ENCODE data around the gene ARHGAP31.

The ARHGAP31 gene

DNA sequence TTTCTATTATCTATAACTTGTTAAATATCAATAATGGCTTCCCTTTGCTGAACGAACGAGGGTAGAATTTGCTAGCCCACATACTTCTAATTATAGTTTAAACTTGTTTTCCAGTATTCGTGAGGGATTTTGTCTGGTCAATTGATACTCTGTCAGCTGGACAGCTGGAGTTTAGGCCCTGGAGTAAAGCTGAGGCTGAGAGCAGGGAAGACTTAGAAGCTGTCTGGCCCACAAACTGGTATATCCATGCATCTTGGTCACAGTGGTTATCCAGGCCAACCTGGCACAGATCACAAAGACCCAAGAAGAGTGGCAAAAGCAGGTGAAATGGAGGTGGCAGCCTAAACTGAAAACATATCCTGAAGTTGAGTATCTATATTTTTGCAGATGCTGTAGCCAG is 19.3 kb downstream of the ARHGAP31 start:
- Histone ChIP-seq H3K4me2 (ENCODE audit: low read length) (no peak overlapping the region), H3K36me3 (replicated peaks; ENCODE audit: low read depth, low read length) (peaks cover 36% of the 10 kb centered on the region), H3K4me1 (ENCODE audit: low read length) (no peaks in the 10 kb centered on the region), H2AFZ (ENCODE audit: low read depth, low read length) (no peak overlapping the region), H4K20me1 (ENCODE audit: insufficient read depth, low read length) (peaks cover 38% of the 10 kb centered on the region), H3K9me3 (ENCODE audit: insufficient read depth, low read length) (no peaks in the 10 kb centered on the region), H3K9ac (ENCODE audit: low read length) (no peak overlapping the region), H3K4me3 (ENCODE audit: low read length) (no peak overlapping the region), H3K27ac (ENCODE audit: low read length) (no peak overlapping the region), H3K79me2 (ENCODE audit: low read length) (peaks cover 40% of the 10 kb centered on the region), H3K27me3 (ENCODE audit: low read depth, low read length) (no peaks in the 10 kb centered on the region)
- TF ChIP-seq EZH2phosphoT487 (IDR thresholded peaks at IDR 0.05; ENCODE audit: low read depth), result no peak
- no peak for TF ChIP-seq CTCF (IDR thresholded peaks at IDR 0.05; ENCODE audit: low read depth, low read length)

GRCh38 chr3:119314821-119315220 is 20.6 kb downstream of the ARHGAP31 start:
- H3K4me3 ChIP-seq (ENCODE audit: low read length), result no peak overlapping the region
- peaks cover 43% of the 10 kb centered on the region for H3K79me2 ChIP-seq (ENCODE audit: low read length)
- peaks cover 32% of the 10 kb centered on the region for H4K20me1 ChIP-seq (ENCODE audit: insufficient read depth, low read length)
- H2AFZ ChIP-seq (ENCODE audit: low read depth, low read length), result no peak overlapping the region
- no peaks in the 10 kb centered on the region for H3K27me3 ChIP-seq (ENCODE audit: low read depth, low read length)
- no peak overlapping the region for H3K9ac ChIP-seq (ENCODE audit: low read length)
- TF ChIP-seq CTCF (IDR thresholded peaks at IDR 0.05; ENCODE audit: low read depth, low read length) (no peak), EZH2phosphoT487 (IDR thresholded peaks at IDR 0.05; ENCODE audit: low read depth) (no peak)
- peaks cover 33% of the 10 kb centered on the region for H3K36me3 ChIP-seq (replicated peaks; ENCODE audit: low read depth, low read length)
- H3K4me1 ChIP-seq (ENCODE audit: low read length), result no peaks in the 10 kb centered on the region
- H3K4me2 ChIP-seq (ENCODE audit: low read length), result no peak overlapping the region
- H3K27ac ChIP-seq (ENCODE audit: low read length), result no peak overlapping the region
- H3K9me3 ChIP-seq (ENCODE audit: insufficient read depth, low read length), result no peaks in the 10 kb centered on the region

GRCh38 chr3:119315600-119316312 is 21.6 kb downstream of the ARHGAP31 start:
- H3K4me2 ChIP-seq (ENCODE audit: low read length), result no peak overlapping the region
- no peaks in the 10 kb centered on the region for H3K4me1 ChIP-seq (ENCODE audit: low read length)
- H3K9me3 ChIP-seq (ENCODE audit: insufficient read depth, low read length), result no peaks in the 10 kb centered on the region
- H3K4me3 ChIP-seq (ENCODE audit: low read length), result no peak overlapping the region
- no peak overlapping the region for H3K9ac ChIP-seq (ENCODE audit: low read length)
- no peaks in the 10 kb centered on the region for H3K27me3 ChIP-seq (ENCODE audit: low read depth, low read length)
- peaks cover 32% of the 10 kb centered on the region for H4K20me1 ChIP-seq (ENCODE audit: insufficient read depth, low read length)
- no peak overlapping the region for H2AFZ ChIP-seq (ENCODE audit: low read depth, low read length)
- H3K79me2 ChIP-seq (ENCODE audit: low read length), result peaks cover 51% of the 10 kb centered on the region
- H3K27ac ChIP-seq (ENCODE audit: low read length), result no peak overlapping the region
- no peak for TF ChIP-seq EZH2phosphoT487 (IDR thresholded peaks at IDR 0.05; ENCODE audit: low read depth)
- TF ChIP-seq CTCF (IDR thresholded peaks at IDR 0.05; ENCODE audit: low read depth, low read length), result no peak
- H3K36me3 ChIP-seq (replicated peaks; ENCODE audit: low read depth, low read length), result peaks cover 29% of the 10 kb centered on the region

DNA sequence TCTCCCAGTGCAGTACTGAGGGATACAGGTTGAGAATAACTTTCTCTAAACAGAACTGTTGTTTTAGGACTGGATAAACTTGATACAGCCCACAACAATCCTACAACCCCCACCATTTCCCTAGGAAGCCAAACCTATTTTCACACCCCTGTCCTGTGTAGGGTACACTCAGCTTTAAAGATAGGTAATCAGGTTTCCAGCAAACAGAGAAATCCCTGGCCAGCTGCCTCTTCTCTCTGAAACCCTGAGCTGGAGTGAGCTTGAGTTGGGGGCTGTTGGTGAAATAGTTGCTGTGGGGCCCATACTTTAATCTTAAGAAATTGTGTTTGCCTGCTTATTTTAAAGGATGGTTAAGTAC is 22.1 kb downstream of the ARHGAP31 start:
- H3K4me2 ChIP-seq (ENCODE audit: low read length), result no peak overlapping the region
- no peak overlapping the region for H3K27ac ChIP-seq (ENCODE audit: low read length)
- TF ChIP-seq CTCF (IDR thresholded peaks at IDR 0.05; ENCODE audit: low read depth, low read length), result no peak
- no peak for TF ChIP-seq EZH2phosphoT487 (IDR thresholded peaks at IDR 0.05; ENCODE audit: low read depth)
- no peak overlapping the region for H3K4me3 ChIP-seq (ENCODE audit: low read length)
- no peak overlapping the region for H2AFZ ChIP-seq (ENCODE audit: low read depth, low read length)
- peaks cover 27% of the 10 kb centered on the region for H3K36me3 ChIP-seq (replicated peaks; ENCODE audit: low read depth, low read length)
- peaks cover 32% of the 10 kb centered on the region for H4K20me1 ChIP-seq (ENCODE audit: insufficient read depth, low read length)
- H3K9ac ChIP-seq (ENCODE audit: low read length), result no peak overlapping the region
- H3K9me3 ChIP-seq (ENCODE audit: insufficient read depth, low read length), result no peaks in the 10 kb centered on the region
- H3K79me2 ChIP-seq (ENCODE audit: low read length), result peaks cover 54% of the 10 kb centered on the region
- no peaks in the 10 kb centered on the region for H3K4me1 ChIP-seq (ENCODE audit: low read length)
- H3K27me3 ChIP-seq (ENCODE audit: low read depth, low read length), result no peaks in the 10 kb centered on the region
